ENCODE measurements around the gene TAGLN.

TAGLN gene

GRCh38 chr11:117199053-117199915 lies at the start of gene TAGLN:
Gene TAGLN (plus strand): TSS chr11:117199370. CDS start chr11:117203014, 3,644 bp downstream.
- no peak for DNase-seq

- DNase-seq = no peak
These were observed 47.1 kb upstream of the TAGLN start for GRCh38 chr11:117152066-117152465.

- DNase-seq = no peak
These were observed 44.7 kb upstream of the TAGLN start for GRCh38 chr11:117154468-117154867.

- DNase-seq = no peak
These were observed 41.7 kb upstream of the TAGLN start for GRCh38 chr11:117157507-117157906.

GRCh38 chr11:117159892-117160291 lies 39.3 kb upstream of the TAGLN start:
- no peak for DNase-seq

- no peak for DNase-seq
These were observed 38.3 kb upstream of the TAGLN start for GRCh38 chr11:117160826-117161225.

GRCh38 chr11:117166491-117166890 lies 32.7 kb upstream of the TAGLN start:
- no peak for DNase-seq

- no peak for DNase-seq
These were observed 29.4 kb upstream of the TAGLN start for GRCh38 chr11:117169736-117170135.

- DNase-seq = no peak
These were observed 29.0 kb upstream of the TAGLN start for GRCh38 chr11:117170210-117170609.

- no peak for DNase-seq
These were observed 28.2 kb upstream of the TAGLN start for GRCh38 chr11:117171007-117171403.

GRCh38 chr11:117171404-117172061 lies 27.6 kb upstream of the TAGLN start:
- no peak for DNase-seq

GRCh38 chr11:117172724-117173421 lies 26.3 kb upstream of the TAGLN start:
- DNase-seq = no peak

- DNase-seq = no peak
These were observed 24.1 kb upstream of the TAGLN start for GRCh38 chr11:117175104-117175503.

- DNase-seq = no peak
These were observed 23.4 kb upstream of the TAGLN start for GRCh38 chr11:117175781-117176180.

- DNase-seq = no peak
These were observed 23.0 kb upstream of the TAGLN start for GRCh38 chr11:117176186-117176585.

GRCh38 chr11:117177534-117178209 lies 21.5 kb upstream of the TAGLN start:
- DNase-seq = no peak

- peak; percentile 89 for DNase-seq
These were observed 20.7 kb upstream of the TAGLN start, which contains the start of gene SIDT2 for GRCh38 chr11:117178210-117179034. Gene SIDT2 (plus strand): TSS chr11:117178743. CDS start chr11:117179264, 521 bp downstream.

GRCh38 chr11:117179048-117179999 lies 19.8 kb upstream of the TAGLN start:
- peak; percentile 50 for DNase-seq

- DNase-seq = no peak
These were observed 19.1 kb upstream of the TAGLN start for GRCh38 chr11:117180020-117180419.

GRCh38 chr11:117180661-117181585 lies 18.2 kb upstream of the TAGLN start:
- DNase-seq = peak; percentile 75

Measured in CD4-positive, alpha-beta T cell treated with Interleukin-15 for 1 hour (primary cell).